Breast epithelium (tissue), 4 donors: ENCODE data around the gene CRYBG1. TPM values are rescaled to one million over a fixed set of nuclear protein-coding genes. Genes with fewer than 3 reads are reported as not detected.

Source experiments
- DNase-seq, 2 donors: peaks; one replicate each; pipeline ENCODE4 v3.0.0-alpha.2; 2019; ENCODE audit warnings: low spot score in 2 of 2
- H3K27ac ChIP-seq, 2 donors: fragments of 200-600 bp; sonication (generic) in 1 of 2; one replicate each; pipeline ENCODE4 v1.5.1; 2016 to 2019; ENCODE audit warnings: mild to moderate bottlenecking in 1 of 2
- H3K27me3 ChIP-seq, 2 donors: fragments of 200-600 bp; sonication (generic) in 1 of 2; one replicate each; pipeline versions ENCODE4 v1.5.1 to v1.6.0; 2017 to 2019; ENCODE audit warnings: control low read depth in 1 of 2, mild to moderate bottlenecking in 1 of 2
- H3K36me3 ChIP-seq: fragments of 200-600 bp; one replicate; pipeline ENCODE4 v1.5.1; 2019
- H3K4me1 ChIP-seq, 2 donors: fragments of 200-600 bp; sonication (generic); one replicate each; pipeline ENCODE4 v1.5.1; 2016 to 2019; ENCODE audit warnings: control low read depth in 1 of 2
- H3K4me3 ChIP-seq, 3 donors: fragments of 200-600 bp; sonication (generic); 1 replicate in 2 of 3; 2 replicates in 1 of 3; pipeline ENCODE4 v1.5.1; 2016 to 2019; ENCODE audit warnings: mild to moderate bottlenecking in 3 of 3, moderate library complexity in 2 of 3
- H3K9me3 ChIP-seq, 2 donors: fragments of 200-600 bp; sonication (generic) in 1 of 2; one replicate each; pipeline ENCODE4 v1.5.1; 2016 to 2019; ENCODE audit warnings: control low read depth in 1 of 2
- POLR2A ChIP-seq: fragments of 450-650 bp; IDR thresholded peaks from one replicate; pipeline ENCODE4 v1.6.1; 2016; ENCODE audit warnings: antibody characterized with exemption, mild to moderate bottlenecking, moderate library complexity
- POLR2AphosphoS5 ChIP-seq, 3 donors: sonication (generic); formaldehyde crosslinking; IDR thresholded peaks; one replicate each; pipeline ENCODE4 v1.6.1; 2017; ENCODE audit warnings: antibody characterized with exemption in 3 of 3
- intact Hi-C: fragments of 100-400 bp; cut with DNase I; formaldehyde crosslinking; loops from one replicate; pipeline ENCODE4 v1.15.1; 2023; ENCODE audit warnings: low total_unique reads
- total RNA-seq, 3 donors: library from RNA; depleted of rRNA; stranded (reverse); fragments of >200 nt; gene quantifications; one replicate each; pipeline ENCODE4 v1.1.0, GENCODE V29; 2016
- TF ChIP-seq, protein P1 (sequence below), 3 donors: fragments of 450-650 bp; IDR thresholded peaks; one replicate each; pipeline ENCODE4 v1.5.1; 2016 to 2017; ENCODE audit warnings: antibody characterized with exemption in 3 of 3, mild to moderate bottlenecking in 3 of 3, moderate library complexity in 3 of 3

Gene CRYBG1
- total RNA-seq, 3 donors from 2014 or later, result 30.9 to 142 (median 38.3) TPM

DNA sequence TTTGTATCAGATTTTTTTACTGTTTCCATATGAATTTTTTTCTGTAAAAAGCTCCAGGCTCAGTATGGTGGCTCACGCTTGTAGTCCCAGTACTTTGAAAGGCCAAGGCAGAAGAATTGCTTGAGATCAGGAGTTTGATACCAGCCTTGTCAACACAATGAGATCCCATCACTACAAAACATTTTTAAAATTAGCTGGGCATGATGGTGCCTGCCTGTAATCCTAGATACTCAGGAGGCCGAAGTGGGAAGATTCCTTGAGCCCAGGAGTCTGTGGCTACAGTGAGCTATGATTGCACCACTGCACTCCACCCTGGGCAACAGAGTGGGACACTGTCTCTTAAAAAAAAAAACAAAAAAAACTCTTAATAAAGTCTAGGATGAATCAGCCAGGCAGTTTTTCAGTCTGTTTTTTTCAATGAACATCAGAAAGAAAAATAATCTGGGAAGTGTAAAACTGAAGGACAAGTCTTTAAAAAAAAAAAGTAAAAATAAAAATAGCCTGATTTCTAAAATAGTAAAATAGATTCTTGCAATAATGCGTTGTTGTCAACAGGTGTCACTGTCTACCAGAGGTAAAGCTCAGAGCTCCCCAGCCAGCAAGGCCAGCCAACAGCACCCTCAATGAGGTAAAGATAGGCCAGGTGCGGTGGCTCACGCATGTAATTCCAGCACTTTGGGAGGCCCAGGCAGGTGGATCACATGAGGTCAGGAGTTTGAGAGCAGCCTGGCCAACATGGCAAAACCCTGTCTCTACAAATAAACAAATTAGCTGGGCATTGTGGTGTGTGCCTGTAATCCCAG, 25.7 kb upstream of the CRYBG1 start:
- DNase-seq, result peak in 1 of 2 donors; percentile 35
- H3K4me3 ChIP-seq, result no peak overlapping the region
- no peaks in the 10 kb centered on the region for H3K9me3 ChIP-seq
- H3K4me1 ChIP-seq, result no peaks in the 10 kb centered on the region
- H3K36me3 ChIP-seq, result no peaks in the 10 kb centered on the region
- TF ChIP-seq POLR2AphosphoS5 (IDR thresholded peaks at IDR 0.05) (no peak), POLR2A (no peak)
- TF ChIP-seq, protein P1, sequence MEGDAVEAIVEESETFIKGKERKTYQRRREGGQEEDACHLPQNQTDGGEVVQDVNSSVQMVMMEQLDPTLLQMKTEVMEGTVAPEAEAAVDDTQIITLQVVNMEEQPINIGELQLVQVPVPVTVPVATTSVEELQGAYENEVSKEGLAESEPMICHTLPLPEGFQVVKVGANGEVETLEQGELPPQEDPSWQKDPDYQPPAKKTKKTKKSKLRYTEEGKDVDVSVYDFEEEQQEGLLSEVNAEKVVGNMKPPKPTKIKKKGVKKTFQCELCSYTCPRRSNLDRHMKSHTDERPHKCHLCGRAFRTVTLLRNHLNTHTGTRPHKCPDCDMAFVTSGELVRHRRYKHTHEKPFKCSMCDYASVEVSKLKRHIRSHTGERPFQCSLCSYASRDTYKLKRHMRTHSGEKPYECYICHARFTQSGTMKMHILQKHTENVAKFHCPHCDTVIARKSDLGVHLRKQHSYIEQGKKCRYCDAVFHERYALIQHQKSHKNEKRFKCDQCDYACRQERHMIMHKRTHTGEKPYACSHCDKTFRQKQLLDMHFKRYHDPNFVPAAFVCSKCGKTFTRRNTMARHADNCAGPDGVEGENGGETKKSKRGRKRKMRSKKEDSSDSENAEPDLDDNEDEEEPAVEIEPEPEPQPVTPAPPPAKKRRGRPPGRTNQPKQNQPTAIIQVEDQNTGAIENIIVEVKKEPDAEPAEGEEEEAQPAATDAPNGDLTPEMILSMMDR (IDR thresholded peaks at IDR 0.05), result peak; percentile 54 to 62 (median 56)
- H3K27me3 ChIP-seq, result no peaks in the 10 kb centered on the region
- intact Hi-C loops, result no loop called here
- no peak overlapping the region for H3K27ac ChIP-seq

DNA sequence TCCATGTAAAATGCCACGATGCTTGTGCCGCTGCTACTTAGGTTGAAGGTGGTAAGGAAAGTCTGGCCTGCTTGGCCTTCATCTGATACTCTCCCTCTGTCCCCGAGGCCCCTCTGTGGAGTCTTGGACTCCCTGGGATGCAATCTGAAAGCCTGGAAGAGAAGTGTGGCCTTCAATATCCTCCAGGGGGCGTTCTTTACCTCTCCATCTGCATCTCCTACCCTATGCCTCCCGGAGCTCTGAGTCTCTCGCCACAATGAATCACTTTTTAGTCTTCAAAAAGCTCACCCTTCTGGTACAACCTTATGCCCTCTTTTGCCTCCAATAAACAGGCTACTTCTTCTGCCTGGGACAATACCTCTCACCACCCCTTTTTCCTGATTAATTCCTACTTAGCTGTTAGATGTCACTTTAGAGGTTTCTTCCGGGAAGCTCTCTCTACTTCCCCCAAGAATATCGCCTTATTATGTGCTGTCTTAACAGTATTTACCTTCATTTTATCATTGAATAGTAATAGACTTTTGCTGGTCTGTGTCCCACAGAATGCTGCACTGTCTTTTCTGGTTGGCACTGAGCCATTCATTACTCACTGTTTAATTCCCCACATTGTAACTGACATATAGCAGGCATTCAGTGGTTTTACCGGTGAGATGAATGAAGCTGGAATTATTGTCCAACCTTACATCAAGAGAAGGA, 21.0 kb upstream of the CRYBG1 start:
- Histone ChIP-seq H3K9me3 (no peaks in the 10 kb centered on the region), H3K4me1 (no peaks in the 10 kb centered on the region), H3K27ac (peak overlapping the region in 1 of 2 donors; percentile 14), H3K36me3 (no peaks in the 10 kb centered on the region), H3K4me3 (no peak overlapping the region), H3K27me3 (no peaks in the 10 kb centered on the region)
- intact Hi-C loops, result loop anchor here (10.0 kb wide), 1 partner anchor 655 kb away; no protein-coding TSS in a partner anchor
- TF ChIP-seq POLR2A, result no peak
- TF ChIP-seq, protein P1 (IDR thresholded peaks at IDR 0.05), result peak; percentile 51 to 79 (median 66)
- TF ChIP-seq POLR2AphosphoS5 (IDR thresholded peaks at IDR 0.05), result no peak
- DNase-seq, result peak in 1 of 2 donors; percentile 54

GRCh38 chr6:106347219-106347618, 13.3 kb upstream of the CRYBG1 start:
- H3K27ac ChIP-seq, result no peak overlapping the region
- intact Hi-C loops, result loop anchor here (10.0 kb wide), 1 partner anchor 648 kb away; no protein-coding TSS in a partner anchor
- no peak for DNase-seq
- H3K4me3 ChIP-seq, result no peak overlapping the region
- H3K4me1 ChIP-seq, result no peaks in the 10 kb centered on the region
- TF ChIP-seq POLR2A (no peak), POLR2AphosphoS5 (IDR thresholded peaks at IDR 0.05) (no peak)
- TF ChIP-seq, protein P1 (IDR thresholded peaks at IDR 0.05), result no peak
- no peaks in the 10 kb centered on the region for H3K27me3 ChIP-seq
- no peaks in the 10 kb centered on the region for H3K36me3 ChIP-seq
- no peaks in the 10 kb centered on the region for H3K9me3 ChIP-seq

- intact Hi-C loops, result no loop called here
- H3K27ac ChIP-seq, result no peak overlapping the region
These were observed 4.1 kb upstream of the CRYBG1 start for GRCh38 chr6:106356378-106356777.

More at GRCh38 chr6:106356378-106356777, 4.1 kb upstream of the CRYBG1 start:
- TF ChIP-seq POLR2A, result no peak
- no peak for TF ChIP-seq POLR2AphosphoS5 (IDR thresholded peaks at IDR 0.05)
- TF ChIP-seq, protein P1 (IDR thresholded peaks at IDR 0.05), result no peak
- DNase-seq, result no peak
- Histone ChIP-seq H3K4me1 (no peaks in the 10 kb centered on the region), H3K9me3 (no peaks in the 10 kb centered on the region), H3K36me3 (no peaks in the 10 kb centered on the region), H3K27me3 (peaks cover 0 to 4% of the 10 kb centered on the region in 2 donors), H3K4me3 (no peak overlapping the region)
